HG03045 (cell line): ENCODE measurements around the gene SPNS3.

ENCODE experiments used
- ATAC-seq: cut with Tn5 transposase; IDR thresholded peaks from one replicate; pipeline ENCODE4 v1.9.1; 2021; ENCODE audit warnings: mild to moderate bottlenecking, moderate library complexity; ENCODE audit not compliant: unreplicated experiment

Gene SPNS3

DNA sequence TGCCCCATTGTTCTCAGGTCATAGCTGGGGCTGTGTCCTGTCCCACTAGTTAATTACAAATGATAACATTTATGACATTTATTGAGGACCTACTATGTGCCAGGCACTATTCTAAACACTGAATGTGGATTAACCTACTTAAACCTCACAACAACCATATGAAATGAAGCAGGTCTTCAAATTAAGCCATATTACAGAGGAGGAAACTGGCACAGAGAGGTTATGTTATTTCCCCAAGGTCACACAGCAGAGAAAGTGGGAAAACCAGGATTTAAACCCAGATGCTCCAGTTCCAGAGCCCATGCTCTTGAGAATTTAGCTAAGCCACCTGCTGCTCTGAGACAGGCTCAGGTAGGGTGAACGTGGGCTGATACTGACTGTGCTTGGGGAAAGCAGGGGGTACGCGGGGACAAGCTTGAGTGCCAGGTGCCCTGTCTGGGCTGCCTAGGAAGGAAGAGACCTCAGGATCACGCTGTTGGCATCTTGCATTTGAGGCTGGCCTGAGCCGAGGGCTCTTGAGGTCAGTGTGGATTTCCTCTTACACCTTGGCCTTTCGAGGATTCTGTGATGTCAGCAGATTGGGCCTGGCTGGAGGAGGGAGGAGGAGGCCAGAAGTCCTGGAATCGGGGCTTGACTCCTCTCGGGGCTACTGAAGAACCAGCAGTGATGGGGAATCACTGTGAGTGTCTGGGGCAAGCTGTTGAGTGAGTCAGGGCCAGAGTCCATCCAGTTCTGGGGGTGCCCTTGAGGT lies 73.8 kb downstream of the SPNS3 start:
- ATAC-seq = no peak

DNA sequence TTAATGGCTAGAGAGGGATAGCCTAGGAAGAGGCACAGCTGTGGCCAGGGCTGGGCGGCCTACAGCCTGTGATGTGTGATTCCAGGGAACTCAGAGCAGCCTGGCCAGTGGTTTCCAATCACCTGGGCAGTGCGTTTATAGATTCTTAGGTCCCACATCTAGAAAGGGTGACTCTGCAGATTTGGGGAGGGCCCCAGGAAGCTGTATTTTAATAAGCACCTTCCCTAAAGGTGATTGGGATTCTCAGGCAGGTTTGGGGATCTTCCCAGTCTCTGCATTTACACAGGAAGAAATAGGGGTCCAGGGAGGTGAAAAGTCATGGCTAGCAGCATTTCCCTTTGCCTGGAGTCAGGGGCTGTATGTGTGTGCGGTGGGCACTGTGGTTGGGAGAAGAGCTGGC lies 74.5 kb downstream of the SPNS3 start:
- no peak for ATAC-seq

DNA sequence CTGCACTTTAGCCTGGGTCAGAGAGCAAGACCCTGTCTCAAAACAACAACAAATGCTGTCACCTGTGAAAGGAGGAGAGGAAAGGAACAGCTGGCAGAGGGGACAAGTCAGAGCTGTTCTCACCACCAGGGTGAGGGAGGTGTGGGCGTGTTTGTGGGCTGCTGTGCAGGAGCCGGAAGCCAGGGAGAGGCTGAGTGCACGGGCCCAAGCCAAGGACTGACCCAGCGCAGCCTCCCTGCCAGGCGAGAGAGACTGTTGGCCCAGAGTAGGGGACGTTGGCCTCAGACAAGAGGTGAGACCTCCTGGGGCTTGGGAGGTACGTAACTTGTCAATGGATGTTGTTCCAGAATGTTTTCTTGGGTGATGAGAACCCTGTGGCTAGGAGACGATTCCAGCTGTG lies 75.7 kb downstream of the SPNS3 start:
- ATAC-seq = no peak

DNA sequence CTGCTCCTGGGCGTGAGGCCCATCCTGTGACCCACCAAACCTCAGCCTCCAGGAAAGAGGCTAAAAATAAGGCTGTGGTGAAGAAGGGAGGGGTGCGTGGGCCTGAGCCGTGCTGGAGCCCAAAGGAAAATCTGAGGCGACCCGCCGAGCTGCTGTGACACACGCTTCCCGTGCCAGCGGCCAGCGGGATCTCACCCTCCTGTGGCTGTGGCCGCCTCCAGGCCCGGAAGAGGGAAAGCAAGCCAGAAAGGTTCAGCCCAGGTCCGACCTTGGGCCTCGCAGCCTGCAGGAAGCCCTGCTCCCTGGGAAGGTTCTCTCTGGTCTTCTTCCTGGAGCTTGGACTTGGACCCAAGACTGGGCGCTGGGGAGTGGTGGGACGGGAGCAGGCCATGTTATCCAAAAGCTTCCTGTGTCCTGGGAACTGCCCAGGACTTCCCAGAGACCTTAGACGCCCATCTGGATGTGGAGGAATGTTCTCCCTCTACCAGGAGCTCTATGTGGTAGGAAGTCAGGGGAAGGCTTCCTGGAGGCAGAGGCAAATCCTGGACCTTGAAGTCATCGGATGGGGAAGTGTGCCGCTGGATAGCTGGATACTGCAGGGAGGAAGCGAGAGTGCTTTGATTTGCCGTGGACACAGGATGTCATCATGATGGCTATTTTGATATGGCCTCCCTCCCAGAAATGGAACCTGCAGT lies 76.3 kb downstream of the SPNS3 start:
- ATAC-seq = no peak

DNA sequence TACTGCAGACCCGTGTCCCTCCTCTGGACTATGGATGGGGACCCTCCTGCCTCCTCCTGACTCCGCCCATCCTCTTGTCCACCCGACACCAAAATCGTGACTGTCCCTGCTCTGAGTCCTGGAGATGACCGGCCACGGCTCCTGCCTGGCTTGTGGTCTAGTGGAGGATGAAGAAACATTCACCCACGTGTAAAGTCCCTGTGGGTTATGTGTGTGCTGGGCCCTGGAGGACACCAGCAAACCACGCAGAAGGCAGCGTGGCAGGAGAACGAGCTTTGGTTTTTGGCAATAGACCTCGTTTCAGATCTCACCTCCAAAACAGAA lies 76.8 kb downstream of the SPNS3 start:
- ATAC-seq = no peak

DNA sequence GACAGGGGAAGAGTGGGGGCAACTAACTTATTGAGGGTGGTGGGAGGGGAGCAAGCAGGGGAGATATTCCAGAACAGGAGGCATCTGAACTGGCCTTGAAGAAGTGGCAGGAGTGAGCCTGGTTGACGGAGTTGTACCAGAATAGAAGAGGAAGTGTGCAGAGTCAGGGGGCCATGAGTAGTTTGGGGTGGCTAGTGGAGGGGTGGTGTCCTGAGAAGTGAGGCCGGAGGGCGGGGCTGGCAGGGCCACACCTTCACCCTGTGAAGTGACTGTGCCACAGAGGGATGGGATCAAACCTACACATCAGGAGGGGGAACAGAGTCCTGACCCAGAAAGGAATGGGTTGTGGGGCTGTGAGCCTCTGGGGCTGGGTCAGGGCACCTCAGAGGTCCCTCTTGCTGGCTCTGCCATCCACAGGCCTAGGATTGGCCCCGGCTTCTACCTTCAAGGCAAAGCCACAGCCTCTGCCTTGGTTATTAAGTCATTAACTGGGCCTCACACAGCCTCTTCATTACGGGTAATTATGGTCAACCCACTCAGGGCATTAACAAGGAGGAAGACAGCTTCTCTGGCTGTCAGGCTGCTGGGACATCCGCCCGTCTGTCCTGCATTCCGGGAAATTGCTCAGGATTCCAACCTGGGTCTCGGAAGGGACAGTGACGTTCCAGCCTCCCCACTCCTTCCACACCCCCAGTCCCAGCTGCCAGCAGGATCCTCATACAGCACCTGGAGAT lies 77.6 kb downstream of the SPNS3 start:
- no peak for ATAC-seq

DNA sequence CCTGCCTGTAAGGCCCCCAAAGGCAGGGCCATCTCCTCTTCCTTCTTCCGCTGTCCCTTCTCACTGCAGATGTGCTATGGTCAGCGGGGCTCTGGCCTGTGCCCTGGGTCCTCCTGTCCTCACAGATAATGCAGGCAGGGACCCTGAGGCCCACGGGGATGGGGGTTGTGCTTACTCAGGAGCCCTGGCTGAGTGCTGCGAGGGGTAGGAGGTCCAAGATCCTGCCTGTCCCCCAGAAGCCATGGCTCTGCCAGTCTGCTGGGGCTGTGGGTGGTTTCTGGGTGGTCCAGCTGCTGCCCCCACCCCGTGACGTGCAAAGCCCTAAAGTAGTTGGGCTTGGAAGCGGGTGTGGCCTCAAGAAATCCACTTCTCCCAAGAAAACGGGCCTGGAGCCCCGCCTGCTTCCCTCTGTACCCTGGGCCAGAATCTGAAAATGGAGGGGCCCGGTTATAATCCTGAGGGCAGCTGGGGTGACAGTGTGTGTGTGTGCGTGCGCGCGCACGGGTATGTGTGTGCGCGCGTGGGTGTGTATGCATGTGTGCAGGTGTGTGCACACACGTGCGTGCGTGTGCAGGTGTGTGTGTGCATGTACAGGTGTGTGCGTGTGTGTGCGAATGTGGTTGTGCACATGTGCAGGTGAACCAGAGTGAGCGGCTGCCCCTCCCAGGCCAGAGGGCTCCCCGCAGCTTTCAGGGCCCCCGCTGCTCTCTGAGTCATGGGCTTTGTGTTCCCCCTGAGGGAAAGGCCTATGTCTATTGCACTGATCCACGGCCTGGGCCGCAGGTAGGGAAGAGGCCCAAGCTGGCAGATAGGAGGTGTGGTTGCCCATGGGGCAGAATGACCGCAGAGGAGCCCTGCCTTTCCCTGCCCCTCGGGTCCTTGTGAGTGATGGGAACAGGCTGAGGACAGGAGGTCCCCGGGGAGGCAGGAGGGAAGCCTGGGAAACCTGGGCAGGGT lies 78.7 kb downstream of the SPNS3 start:
- ATAC-seq = no peak

DNA sequence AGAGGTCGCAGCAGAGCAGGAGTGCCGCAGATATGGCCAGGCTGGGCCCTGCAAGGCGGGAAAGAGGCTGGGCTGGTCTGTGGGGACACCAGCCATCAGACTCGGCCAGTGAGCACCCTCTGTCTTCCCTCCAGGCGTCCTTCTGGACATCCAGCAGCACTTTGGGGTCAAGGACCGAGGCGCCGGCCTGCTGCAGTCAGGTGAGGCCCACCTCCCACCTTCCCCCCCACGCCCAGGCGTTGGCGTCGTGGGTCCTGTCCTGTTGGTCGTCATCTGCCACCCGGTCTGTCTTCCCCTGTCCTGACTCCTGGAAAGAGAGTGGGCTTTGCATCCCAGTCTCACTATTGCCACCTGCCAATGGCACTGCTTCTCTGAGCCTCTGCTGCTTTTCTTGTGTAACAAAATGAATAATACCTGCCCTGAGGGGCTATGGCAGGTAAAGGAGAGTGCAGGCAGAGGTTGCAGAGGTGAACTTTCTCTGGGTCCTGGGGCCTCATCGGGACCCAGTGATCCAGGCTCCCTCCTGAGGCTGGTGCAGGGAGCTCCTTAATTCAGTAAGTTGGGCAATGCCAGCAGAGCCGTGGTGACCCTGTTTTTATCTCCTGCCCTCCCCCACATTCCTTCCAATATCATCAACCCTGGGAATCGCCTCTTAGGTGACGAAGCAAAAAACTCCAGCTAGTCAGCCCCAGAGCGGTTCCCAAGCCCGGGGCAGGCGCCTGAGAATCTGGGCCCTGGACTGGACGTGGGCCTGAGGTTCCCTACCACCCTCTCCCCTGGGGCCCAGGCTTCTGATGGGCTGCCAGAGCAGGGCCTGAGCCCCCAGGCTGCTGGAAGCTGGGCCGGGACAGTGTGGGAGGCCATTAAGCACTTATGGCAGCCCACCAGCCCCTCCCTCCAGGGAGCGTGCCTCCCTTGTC lies 79.6 kb downstream of the SPNS3 start:
- ATAC-seq = no peak

DNA sequence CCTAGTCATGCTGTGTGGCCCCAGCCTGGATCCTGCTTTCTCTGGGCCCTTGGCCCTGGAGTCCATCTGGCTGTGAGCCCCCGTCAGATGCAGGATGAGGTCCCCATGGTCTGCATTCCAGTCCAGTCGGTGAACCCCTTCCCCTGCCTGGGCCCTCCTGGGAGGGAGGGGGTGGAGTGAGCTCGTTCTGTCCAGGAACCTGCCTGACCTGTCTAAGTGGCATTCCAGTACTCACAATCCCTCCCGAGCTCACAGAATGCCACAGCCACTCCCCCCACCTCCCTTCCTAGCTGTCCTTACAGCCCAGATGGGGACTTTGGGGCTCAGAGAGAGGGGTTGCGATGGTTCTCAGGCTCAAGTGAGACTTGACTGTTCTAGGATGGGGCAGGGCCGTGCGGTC lies 80.5 kb downstream of the SPNS3 start:
- no peak for ATAC-seq

DNA sequence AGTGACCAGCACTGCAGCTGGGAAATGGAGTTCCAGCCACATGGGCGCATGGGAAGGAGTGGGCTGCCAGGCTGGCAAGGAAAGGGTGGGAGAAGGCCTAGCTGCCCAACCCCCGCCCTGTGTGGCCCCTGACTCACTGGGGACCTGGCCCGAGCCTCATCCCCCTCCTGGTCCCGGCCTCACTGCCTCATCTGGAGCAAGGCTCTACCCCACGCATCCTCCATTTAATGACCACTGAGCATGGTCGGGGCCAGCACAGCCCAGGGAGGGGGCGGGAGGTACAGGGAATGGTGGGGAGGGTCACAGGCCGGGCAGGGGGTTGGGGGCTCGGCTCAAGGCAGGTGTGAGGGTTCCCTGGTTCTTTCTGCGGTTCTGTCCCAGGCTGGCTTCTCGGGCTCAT lies 81.0 kb downstream of the SPNS3 start:
- ATAC-seq = no peak

DNA sequence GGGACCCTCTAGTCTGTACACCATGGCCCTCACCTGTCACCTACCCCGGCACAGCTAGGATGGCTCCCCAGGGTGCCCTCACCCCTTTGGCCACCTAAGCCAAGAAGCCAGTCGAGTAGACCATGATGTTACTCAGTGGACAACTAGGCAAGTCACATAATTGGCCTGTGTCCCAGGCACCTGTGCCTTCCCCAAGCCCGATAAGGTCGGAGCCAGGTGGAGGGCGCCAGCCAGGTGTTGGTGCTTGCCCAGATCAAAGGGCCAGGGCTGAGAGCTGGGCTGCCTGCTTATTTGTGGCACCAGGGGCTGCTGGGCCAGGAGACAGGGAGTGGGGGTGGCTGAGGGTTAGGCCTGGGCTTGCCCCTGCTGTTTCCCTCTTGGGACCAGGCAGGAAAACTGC lies 81.8 kb downstream of the SPNS3 start:
- ATAC-seq = no peak

DNA sequence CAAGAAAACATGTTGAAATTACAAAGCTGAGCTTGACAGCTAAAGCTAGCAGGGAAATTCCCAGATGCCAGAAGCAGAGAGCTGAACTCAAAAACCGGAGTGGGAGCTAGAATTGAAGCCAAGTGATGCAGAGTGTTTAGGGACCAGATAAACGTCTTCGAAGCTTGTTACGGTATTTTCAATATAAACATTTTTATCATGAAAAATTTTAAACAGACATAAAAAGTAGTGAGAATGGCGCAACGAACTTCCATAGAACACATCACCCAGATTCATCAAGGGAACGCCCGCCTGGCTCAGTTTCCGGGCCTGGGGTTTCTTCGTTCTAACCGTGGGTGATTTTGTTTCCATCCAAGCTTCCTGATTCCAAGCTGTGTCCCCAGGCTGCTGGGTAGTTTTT lies 83.0 kb downstream of the SPNS3 start:
- ATAC-seq = no peak

DNA sequence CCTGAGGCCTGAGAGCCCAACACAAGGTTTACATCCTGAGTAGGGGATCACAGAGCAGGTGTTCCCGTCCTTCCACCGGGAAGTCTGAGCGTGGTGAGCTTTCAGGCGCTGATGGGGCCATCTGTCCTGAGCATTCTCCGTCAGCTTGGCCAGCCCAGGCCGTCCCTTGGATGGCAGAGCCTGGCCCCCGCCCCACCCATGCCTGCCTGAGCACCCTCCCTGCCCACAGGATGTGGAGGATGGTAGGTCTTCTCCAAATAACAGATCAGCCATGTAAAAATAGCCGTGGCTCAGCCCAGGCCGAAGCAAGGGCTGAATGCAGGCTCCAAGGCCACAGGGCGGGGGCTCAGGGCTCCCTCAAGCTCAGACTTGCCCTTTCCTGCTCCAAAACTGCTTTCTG lies 85.2 kb downstream of the SPNS3 start:
- ATAC-seq = no peak

DNA sequence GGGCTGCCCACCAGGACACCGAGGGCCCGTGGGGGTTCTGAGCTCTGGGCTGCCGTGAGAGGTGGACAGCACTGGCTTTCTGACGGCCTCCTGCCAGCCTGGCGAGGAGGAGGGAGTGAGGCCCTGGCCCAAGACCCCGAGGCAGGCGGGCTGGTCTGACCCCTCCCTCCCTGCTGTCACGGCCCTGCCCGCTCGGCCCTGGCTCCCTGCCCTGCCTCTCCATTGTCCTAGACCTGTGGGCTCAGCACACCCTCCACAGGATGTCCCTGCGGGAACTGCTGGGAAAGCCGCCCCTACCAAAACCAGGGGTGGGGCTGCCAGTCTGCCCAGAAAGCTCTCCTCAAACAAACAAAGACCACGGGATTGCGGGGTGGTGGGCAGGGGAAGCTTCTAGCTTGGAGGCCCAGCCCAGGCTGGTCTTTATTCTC lies 85.6 kb downstream of the SPNS3 start:
- no peak for ATAC-seq

DNA sequence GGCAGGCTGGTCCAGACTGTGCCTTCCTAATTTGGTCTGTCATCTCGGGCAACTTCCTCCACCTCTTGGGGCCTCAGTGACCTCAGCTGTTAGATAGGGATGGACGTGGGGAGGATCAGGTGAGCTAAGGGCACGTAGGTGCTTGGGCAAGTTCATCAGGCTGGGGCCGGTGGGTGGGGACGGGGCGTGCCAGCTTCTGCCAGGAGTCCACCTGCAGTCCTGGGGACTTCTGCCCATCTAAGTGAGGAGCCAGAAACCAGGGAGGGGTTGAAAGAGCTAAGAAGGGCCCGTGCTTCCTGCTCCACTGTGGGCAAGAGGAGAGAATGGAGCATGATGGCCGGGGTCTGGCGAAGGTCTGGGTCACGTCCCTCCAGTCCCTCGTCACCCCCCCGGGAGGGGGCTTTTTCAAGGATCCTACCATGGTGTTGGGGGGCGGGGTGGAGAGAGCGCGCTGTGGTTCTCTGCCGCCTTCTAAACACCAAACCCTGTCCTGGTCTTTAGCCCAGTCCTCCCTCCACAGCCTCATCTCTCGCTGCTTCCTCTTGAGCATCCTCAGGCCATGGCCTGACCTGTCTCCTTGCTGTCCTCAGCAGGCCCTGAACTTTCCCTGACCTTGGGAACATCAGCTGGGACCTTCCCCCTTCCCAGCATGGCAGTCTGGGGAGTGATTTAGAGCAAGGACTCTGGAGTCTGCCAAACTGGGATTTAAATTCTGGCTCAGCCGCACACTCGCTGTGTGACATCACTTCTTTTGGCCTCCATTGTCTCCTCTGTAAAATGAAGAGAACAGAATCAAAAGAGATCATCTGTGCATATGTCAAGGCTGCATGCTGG lies 86.5 kb downstream of the SPNS3 start:
- ATAC-seq = no peak

DNA sequence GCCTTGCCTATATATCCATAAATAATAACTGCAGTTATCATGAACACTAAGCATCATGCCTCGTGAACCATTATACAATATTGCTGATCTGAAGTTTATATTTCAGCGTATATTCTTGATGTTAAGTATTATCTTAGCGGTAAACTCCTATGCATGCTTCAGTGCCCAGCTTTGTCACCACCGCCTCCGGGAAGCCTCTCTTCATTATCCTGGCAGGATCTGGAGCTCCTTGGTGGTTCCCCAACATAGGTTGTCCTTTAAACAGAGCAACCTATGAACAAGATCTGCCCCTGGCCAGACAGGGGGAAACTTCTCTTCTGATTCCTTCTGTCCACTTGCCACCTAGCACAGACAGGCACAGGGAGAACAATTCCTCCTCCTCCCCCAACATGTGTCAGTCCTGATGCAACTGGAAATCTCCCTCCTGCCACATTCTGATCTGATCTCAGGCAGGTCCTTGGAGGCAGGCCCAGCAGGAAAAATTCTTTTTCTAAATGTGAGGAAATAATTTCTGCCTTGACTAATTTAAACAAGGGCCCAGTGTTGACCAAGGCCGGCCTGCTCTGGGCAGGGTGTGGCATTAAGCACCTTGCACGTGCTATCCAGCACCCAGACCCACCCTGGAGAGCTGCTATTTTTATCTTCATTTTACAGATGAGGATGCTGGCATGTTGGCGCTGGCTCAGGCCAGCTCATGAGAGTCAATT lies 87.3 kb downstream of the SPNS3 start:
- no peak for ATAC-seq

DNA sequence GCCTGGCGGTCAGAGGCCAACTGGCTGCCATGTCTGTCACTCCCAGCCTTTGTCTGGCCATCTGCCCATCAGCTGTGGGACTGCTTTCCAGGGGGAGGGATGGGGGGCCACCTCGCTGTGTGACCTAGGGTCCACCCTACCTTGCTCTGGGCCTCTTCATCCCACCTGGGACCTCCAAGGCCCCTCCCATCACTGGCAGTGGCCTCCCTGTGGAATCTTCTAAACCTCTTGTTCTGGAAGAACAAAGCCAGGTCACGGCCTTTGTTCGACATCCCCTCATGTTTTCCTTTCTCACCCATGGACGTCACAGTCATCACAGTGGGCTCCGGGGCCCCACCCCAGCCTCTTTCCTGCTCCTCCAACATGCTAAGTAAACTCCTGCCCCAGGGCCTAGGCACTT lies 88.9 kb downstream of the SPNS3 start:
- no peak for ATAC-seq

DNA sequence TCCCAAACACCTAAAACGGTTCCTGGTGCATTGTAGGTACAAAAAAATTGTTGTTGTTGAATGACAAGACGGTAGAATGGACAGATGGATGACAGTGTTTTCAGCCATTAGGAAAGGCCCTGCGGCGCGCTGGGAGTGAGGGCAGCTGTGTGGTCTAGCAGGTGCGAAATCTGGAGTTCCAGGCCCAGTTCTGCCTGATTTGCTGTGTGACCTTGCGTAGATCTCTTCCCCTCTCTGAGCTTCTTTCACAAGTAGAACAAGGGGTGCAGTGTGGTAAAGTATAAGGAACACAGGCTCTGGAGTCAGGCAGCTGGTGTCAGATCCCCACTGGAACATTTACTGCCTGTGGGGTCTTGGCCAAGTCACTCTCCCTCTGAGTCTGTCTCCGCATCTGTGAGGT lies 90.2 kb downstream of the SPNS3 start:
- no peak for ATAC-seq
